22Rv1 (cell line): ENCODE data around the gene MIS18BP1.
A peak's percentile ranks its signal among the peaks of the same experiment; 100 is the strongest.

Experiments used
- CTCF ChIP-seq: fragments of 450-650 bp; IDR thresholded peaks from 2 replicates; pipeline ENCODE4 v1.5.1; 2017; ENCODE audit warnings: mild to moderate bottlenecking
- ZFX ChIP-seq: fragments of 450-650 bp; IDR thresholded peaks from 2 replicates; pipeline ENCODE4 v1.6.1; 2017; ENCODE audit warnings: antibody characterized with exemption, borderline replicate concordance

GRCh38 chr14:45253070-45253753 is at the start of gene MIS18BP1:
- peak; percentile 91 for TF ChIP-seq CTCF
- TF ChIP-seq ZFX, result no peak
